Natural killer cell (primary cell): ENCODE measurements around the gene MALRD1. TPM values are rescaled to one million over a fixed set of nuclear protein-coding genes. Genes with fewer than 3 reads are reported as not detected.

Source experiments
- ATAC-seq, 3 donors: fragments of 150-1000 bp in 2 of 3; fragments of 200-7000 bp in 1 of 3; cut with Tn5 transposase; 1 replicate in 1 of 3; 2 replicates in 2 of 3; pipeline ENCODE4 v1.10.0; 2021; ENCODE audit warnings: mild to moderate bottlenecking in 2 of 3, moderate library complexity in 2 of 3
- DNase-seq, 2 donors: peaks; one replicate each; pipeline versions ENCODE4 v3.0.0 to v3.0.0-alpha.2; 2013 to 2021; ENCODE audit warnings: mixed read lengths in 1 of 2
- H3K27ac ChIP-seq: one replicate; pipeline ENCODE4 v1.5.1; 2013; ENCODE audit warnings: mild to moderate bottlenecking, low read length
- H3K27me3 ChIP-seq: one replicate; pipeline ENCODE4 v1.6.1; 2013; ENCODE audit warnings: low read length; ENCODE audit not compliant: control insufficient read depth, insufficient read depth
- H3K36me3 ChIP-seq: one replicate; pipeline ENCODE4 v1.6.1; 2013; ENCODE audit warnings: low read length; ENCODE audit not compliant: control insufficient read depth, insufficient read depth
- H3K4me1 ChIP-seq: one replicate; pipeline ENCODE4 v1.6.1; 2013; ENCODE audit warnings: low read length; ENCODE audit not compliant: control insufficient read depth, insufficient read depth
- H3K4me3 ChIP-seq: one replicate; pipeline ENCODE4 v1.5.1; 2013; ENCODE audit warnings: low read length
- H3K9me3 ChIP-seq: one replicate; pipeline ENCODE4 v1.6.1; 2013; ENCODE audit warnings: low read length; ENCODE audit not compliant: control insufficient read depth, insufficient read depth
- H3K27ac Mint-ChIP-seq, 2 donors: one replicate each; pipeline ENCODE4 v1.8.0; 2022; ENCODE audit warnings: mild to moderate bottlenecking in 2 of 2, mixed read lengths in 2 of 2, moderate library complexity in 1 of 2
- H3K27me3 Mint-ChIP-seq, 2 donors: one replicate each; pipeline ENCODE4 v1.8.0; 2022; ENCODE audit warnings: low read depth in 2 of 2, mixed read lengths in 2 of 2
- H3K36me3 Mint-ChIP-seq: one replicate; pipeline ENCODE4 v1.8.0; 2022; ENCODE audit warnings: mixed read lengths
- H3K4me1 Mint-ChIP-seq, 2 donors: one replicate each; pipeline ENCODE4 v1.8.0; 2022; ENCODE audit warnings: mixed read lengths in 2 of 2
- H3K4me3 Mint-ChIP-seq: one replicate; pipeline ENCODE4 v1.8.0; 2022; ENCODE audit warnings: mild to moderate bottlenecking, moderate library complexity, mixed read lengths
- H3K9me3 Mint-ChIP-seq, 2 donors: one replicate each; pipeline ENCODE4 v1.8.0; 2022; ENCODE audit warnings: mixed read lengths in 2 of 2
- WGBS: methylation state at CpG from one replicate; pipeline ENCODE4 v1.1.7; 2013; ENCODE audit warnings: missing lambda C conversion rate; ENCODE audit not compliant: insufficient coverage; 5-methylcytosine and 5-hydroxymethylcytosine counted together
- intact Hi-C: fragments of 100-400 bp; cut with micrococcal nuclease; formaldehyde crosslinking; loops from one replicate; pipeline ENCODE4 v1.14.2; 2022
- total RNA-seq, 4 donors: library from RNA; stranded (reverse); fragments of 120-200 nt in 1 of 4; gene quantifications; one replicate each; pipeline versions ENCODE4 v1.2.3 to v1.2.4, GENCODE V29; 2013 to 2022
- TF ChIP-seq, protein P1 (sequence below): fragments of 200-600 bp; IDR thresholded peaks from one replicate; pipeline ENCODE4 v1.8.0; 2022; ENCODE audit warnings: antibody characterized with exemption

Gene MALRD1
- total RNA-seq, 3 donors from 2014 or later (not counting 1 experiment from before 2014, with no cell fraction given), result not detected

DNA sequence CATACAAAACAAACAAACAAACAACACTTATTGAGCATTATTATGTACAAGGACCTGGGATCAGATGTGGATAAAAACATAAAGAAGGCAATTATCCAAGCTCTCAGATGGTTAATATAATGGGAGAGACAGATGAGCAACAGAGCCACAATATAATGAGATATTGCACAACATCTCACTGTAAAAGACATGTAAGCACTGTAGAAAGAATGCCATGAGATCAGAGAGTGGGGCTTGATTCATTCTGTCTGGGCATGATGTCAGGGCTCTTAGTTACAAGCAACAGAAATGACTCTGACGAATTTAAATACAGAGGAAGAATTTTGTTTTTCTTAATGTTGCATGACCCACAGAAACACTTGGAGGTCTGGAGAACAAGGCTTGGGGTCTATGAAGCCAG is 602.9 kb downstream of the MALRD1 start:
- Histone ChIP-seq H3K36me3 (no peaks in the 10 kb centered on the region), H3K4me3 (no peak overlapping the region), H3K9me3 (no peaks in the 10 kb centered on the region), H3K4me1 (no peaks in the 10 kb centered on the region), H3K27me3 (no peaks in the 10 kb centered on the region), H3K27ac (no peak overlapping the region)
- Mint-ChIP-seq H3K36me3 (no peaks in the 10 kb centered on the region), H3K27me3 (peaks cover 3 to 7% of the 10 kb centered on the region in 2 donors), H3K9me3 (no peaks in the 10 kb centered on the region), H3K27ac (no peak overlapping the region), H3K4me1 (no peaks in the 10 kb centered on the region), H3K4me3 (no peak overlapping the region)
- intact Hi-C loops, result no loop called here
- ATAC-seq (no peak), DNase-seq (no peak)
- TF ChIP-seq, protein P1, sequence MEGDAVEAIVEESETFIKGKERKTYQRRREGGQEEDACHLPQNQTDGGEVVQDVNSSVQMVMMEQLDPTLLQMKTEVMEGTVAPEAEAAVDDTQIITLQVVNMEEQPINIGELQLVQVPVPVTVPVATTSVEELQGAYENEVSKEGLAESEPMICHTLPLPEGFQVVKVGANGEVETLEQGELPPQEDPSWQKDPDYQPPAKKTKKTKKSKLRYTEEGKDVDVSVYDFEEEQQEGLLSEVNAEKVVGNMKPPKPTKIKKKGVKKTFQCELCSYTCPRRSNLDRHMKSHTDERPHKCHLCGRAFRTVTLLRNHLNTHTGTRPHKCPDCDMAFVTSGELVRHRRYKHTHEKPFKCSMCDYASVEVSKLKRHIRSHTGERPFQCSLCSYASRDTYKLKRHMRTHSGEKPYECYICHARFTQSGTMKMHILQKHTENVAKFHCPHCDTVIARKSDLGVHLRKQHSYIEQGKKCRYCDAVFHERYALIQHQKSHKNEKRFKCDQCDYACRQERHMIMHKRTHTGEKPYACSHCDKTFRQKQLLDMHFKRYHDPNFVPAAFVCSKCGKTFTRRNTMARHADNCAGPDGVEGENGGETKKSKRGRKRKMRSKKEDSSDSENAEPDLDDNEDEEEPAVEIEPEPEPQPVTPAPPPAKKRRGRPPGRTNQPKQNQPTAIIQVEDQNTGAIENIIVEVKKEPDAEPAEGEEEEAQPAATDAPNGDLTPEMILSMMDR, result no peak
- WGBS, result 76% methylated on average over 1 of the region's 1 CpG

DNA sequence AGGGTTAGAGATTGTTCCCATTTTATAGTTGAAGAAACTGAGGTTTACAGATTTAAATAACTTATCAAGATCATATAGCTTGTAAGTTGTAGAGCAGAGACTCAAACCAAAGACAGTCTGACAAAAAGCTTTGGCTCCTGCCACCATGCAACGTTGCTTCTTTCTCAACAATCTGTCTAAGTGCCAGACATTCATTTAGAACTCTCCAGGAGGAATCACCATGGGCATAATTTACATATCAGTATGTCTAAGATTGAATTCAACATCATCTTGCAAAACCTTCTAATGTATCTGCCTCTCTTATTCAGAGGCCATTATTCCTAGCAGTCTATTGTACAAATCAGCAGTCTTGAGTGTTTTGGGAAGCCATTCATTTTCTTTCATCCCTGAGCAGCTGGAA is 604.1 kb downstream of the MALRD1 start:
- no peak for DNase-seq
- no peak overlapping the region for H3K4me3 ChIP-seq
- Mint-ChIP-seq H3K9me3 (no peaks in the 10 kb centered on the region), H3K27me3 (peaks cover 6 to 15% of the 10 kb centered on the region in 2 donors), H3K4me3 (no peak overlapping the region), H3K4me1 (no peaks in the 10 kb centered on the region), H3K36me3 (no peaks in the 10 kb centered on the region), H3K27ac (no peak overlapping the region)
- ATAC-seq, result no peak
- H3K36me3 ChIP-seq, result no peaks in the 10 kb centered on the region
- TF ChIP-seq, protein P1, result no peak
- intact Hi-C loops, result no loop called here
- WGBS, result 64% methylated on average over 1 of the region's 1 CpG
- H3K4me1 ChIP-seq, result no peaks in the 10 kb centered on the region
- no peaks in the 10 kb centered on the region for H3K9me3 ChIP-seq
- H3K27ac ChIP-seq, result no peak overlapping the region
- no peaks in the 10 kb centered on the region for H3K27me3 ChIP-seq

DNA sequence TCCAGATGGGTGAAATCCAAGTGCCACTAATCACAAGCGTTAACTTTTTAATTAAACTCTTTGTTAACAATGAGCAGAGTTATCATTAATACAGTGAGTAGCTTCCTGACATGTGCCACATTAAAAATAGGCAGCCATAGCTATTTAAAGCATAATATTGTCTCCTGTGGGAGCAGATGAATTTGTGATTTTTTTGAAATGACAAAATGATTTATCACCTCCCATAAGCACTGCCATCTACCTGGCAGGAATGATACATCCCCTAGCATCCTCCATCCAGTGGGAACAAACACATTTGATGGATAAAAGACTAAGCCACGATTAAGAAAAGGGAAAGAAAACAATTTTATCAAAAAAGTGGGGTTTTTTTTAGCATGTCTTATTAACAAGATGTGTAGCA is 605.3 kb downstream of the MALRD1 start:
- ATAC-seq (no peak), DNase-seq (no peak)
- no CpG with 5 or more reads among the region's 2 CpGs for WGBS
- Mint-ChIP-seq H3K4me1 (no peaks in the 10 kb centered on the region), H3K4me3 (no peak overlapping the region), H3K27me3 (peaks cover 6 to 15% of the 10 kb centered on the region in 2 donors), H3K9me3 (no peaks in the 10 kb centered on the region), H3K27ac (no peak overlapping the region), H3K36me3 (no peaks in the 10 kb centered on the region)
- Histone ChIP-seq H3K27me3 (no peaks in the 10 kb centered on the region), H3K4me1 (no peaks in the 10 kb centered on the region), H3K27ac (no peak overlapping the region), H3K4me3 (no peak overlapping the region), H3K36me3 (no peaks in the 10 kb centered on the region), H3K9me3 (no peaks in the 10 kb centered on the region)
- TF ChIP-seq, protein P1, result no peak
- intact Hi-C loops, result no loop called here

DNA sequence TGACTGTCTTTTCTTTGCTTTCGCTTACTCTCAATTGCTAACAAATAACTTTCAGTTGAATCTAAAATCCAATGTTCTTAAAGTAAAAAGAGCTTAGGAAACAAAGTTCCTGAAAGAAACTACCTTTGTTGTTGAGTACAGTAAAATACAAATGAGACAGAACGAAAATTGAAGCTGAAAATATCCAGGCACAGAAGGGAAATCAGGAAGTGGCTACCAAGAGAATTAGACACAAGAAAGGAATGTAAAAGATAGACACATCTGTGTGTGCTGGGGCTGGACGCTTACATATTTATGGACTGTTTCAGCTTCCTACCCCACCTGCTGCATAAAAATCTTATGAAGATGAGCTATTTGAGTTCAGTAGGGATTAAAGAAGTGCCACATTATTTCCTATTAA is 606.0 kb downstream of the MALRD1 start:
- Mint-ChIP-seq H3K4me1 (no peaks in the 10 kb centered on the region), H3K36me3 (no peaks in the 10 kb centered on the region), H3K27me3 (peaks cover 6 to 15% of the 10 kb centered on the region in 2 donors), H3K9me3 (no peaks in the 10 kb centered on the region), H3K27ac (no peak overlapping the region), H3K4me3 (no peak overlapping the region)
- no peaks in the 10 kb centered on the region for H3K27me3 ChIP-seq
- H3K36me3 ChIP-seq, result no peaks in the 10 kb centered on the region
- TF ChIP-seq, protein P1, result no peak
- no peaks in the 10 kb centered on the region for H3K4me1 ChIP-seq
- no peak overlapping the region for H3K27ac ChIP-seq
- no peaks in the 10 kb centered on the region for H3K9me3 ChIP-seq
- H3K4me3 ChIP-seq, result no peak overlapping the region
- intact Hi-C loops, result no loop called here
- DNase-seq, result no peak
- WGBS, result 10% methylated on average over 2 of the region's 3 CpGs
- no peak for ATAC-seq
